ENCODE results near the gene RUVBL2. TPM values are rescaled to one million over a fixed set of nuclear protein-coding genes. Genes with fewer than 3 reads are reported as not detected.

Gene RUVBL2
- total RNA-seq, 1 experiment from 2014 or later = 165 TPM

Small RNA genes within 50 kb of the gene (small RNA-seq; reads per million reads assigned to genes)
- gene MIR6798 = 0 to 0.06 reads per million in 2 experiments

Other genes starting within 250 kb of the RUVBL2 start
- gene IZUMO1, start 247.0 kb upstream of the RUVBL2 start, total RNA-seq (2014; rRNA removed; shearing (Covaris generic)) = 0.15 and 0.52 TPM in 2 replicates
- 1.6 and 2.3 TPM in 2 replicates for gene FUT1, start 241.2 kb upstream of the RUVBL2 start, total RNA-seq (2014; rRNA removed; shearing (Covaris generic))
- not detected in 2 replicates for gene FGF21, start 238.4 kb upstream of the RUVBL2 start, total RNA-seq (2014; rRNA removed; shearing (Covaris generic))
- 27.6 and 31.2 TPM in 2 replicates for gene BCAT2, start 182.9 kb upstream of the RUVBL2 start, total RNA-seq (2014; rRNA removed; shearing (Covaris generic))
- 1.6 and 2.0 TPM in 2 replicates for gene HSD17B14, start 157.4 kb upstream of the RUVBL2 start, total RNA-seq (2014; rRNA removed; shearing (Covaris generic))
- gene PLEKHA4, start 125.3 kb upstream of the RUVBL2 start, total RNA-seq (2014; rRNA removed; shearing (Covaris generic)) = 0.58 and 1.2 TPM in 2 replicates
- 83.3 and 85.6 TPM in 2 replicates for gene PPP1R15A, start 121.5 kb upstream of the RUVBL2 start, total RNA-seq (2014; rRNA removed; shearing (Covaris generic))
- gene TULP2, start 95.1 kb upstream of the RUVBL2 start, total RNA-seq (2014; rRNA removed; shearing (Covaris generic)) = not detected in 2 replicates
- gene NUCB1, start 93.6 kb upstream of the RUVBL2 start, total RNA-seq (2014; rRNA removed; shearing (Covaris generic)) = 87.9 and 97.4 TPM in 2 replicates
- gene DHDH, start 60.2 kb upstream of the RUVBL2 start, total RNA-seq (2014; rRNA removed; shearing (Covaris generic)) = 0.55 TPM in 1 of 2 replicates, not detected in the other
- gene BAX, start 39.0 kb upstream of the RUVBL2 start, total RNA-seq (2014; rRNA removed; shearing (Covaris generic)) = 93.6 and 95.9 TPM in 2 replicates
- 10,502 and 11,625 TPM in 2 replicates for gene FTL, start 28.6 kb upstream of the RUVBL2 start, total RNA-seq (2014; rRNA removed; shearing (Covaris generic))
- gene GYS1, start 578 bp upstream of the RUVBL2 start, total RNA-seq (2014; rRNA removed; shearing (Covaris generic)) = 17.5 and 19.8 TPM in 2 replicates
- not detected in 2 replicates for gene LHB, start 23.2 kb downstream of the RUVBL2 start, total RNA-seq (2014; rRNA removed; shearing (Covaris generic))
- not detected in 2 replicates for gene CGB3, start 30.4 kb downstream of the RUVBL2 start, total RNA-seq (2014; rRNA removed; shearing (Covaris generic))
- gene CGB2, start 38.0 kb downstream of the RUVBL2 start, total RNA-seq (2014; rRNA removed; shearing (Covaris generic)) = not detected in 2 replicates
- not detected in 2 replicates for gene CGB1, start 43.0 kb downstream of the RUVBL2 start, total RNA-seq (2014; rRNA removed; shearing (Covaris generic))
- gene CGB5, start 50.0 kb downstream of the RUVBL2 start, total RNA-seq (2014; rRNA removed; shearing (Covaris generic)) = not detected in 2 replicates
- not detected in 2 replicates for gene CGB8, start 55.2 kb downstream of the RUVBL2 start, total RNA-seq (2014; rRNA removed; shearing (Covaris generic))
- gene CGB7, start 63.9 kb downstream of the RUVBL2 start, total RNA-seq (2014; rRNA removed; shearing (Covaris generic)) = not detected in 2 replicates
- gene NTF4, start 70.9 kb downstream of the RUVBL2 start, total RNA-seq (2014; rRNA removed; shearing (Covaris generic)) = not detected in 2 replicates
- not detected in 2 replicates for gene KCNA7, start 78.8 kb downstream of the RUVBL2 start, total RNA-seq (2014; rRNA removed; shearing (Covaris generic))
- 113 and 137 TPM in 2 replicates for gene SNRNP70, start 91.6 kb downstream of the RUVBL2 start, total RNA-seq (2014; rRNA removed; shearing (Covaris generic))
- 1.8 and 3.2 TPM in 2 replicates for gene LIN7B, start 120.5 kb downstream of the RUVBL2 start, total RNA-seq (2014; rRNA removed; shearing (Covaris generic))
- 0.59 and 2.3 TPM in 2 replicates for gene C19orf73, start 125.3 kb downstream of the RUVBL2 start, total RNA-seq (2014; rRNA removed; shearing (Covaris generic))
- gene PPFIA3, start 125.7 kb downstream of the RUVBL2 start, total RNA-seq (2014; rRNA removed; shearing (Covaris generic)) = 4.5 and 6.2 TPM in 2 replicates
- not detected in 2 replicates for gene HRC, start 161.5 kb downstream of the RUVBL2 start, total RNA-seq (2014; rRNA removed; shearing (Covaris generic))
- gene TRPM4, start 163.9 kb downstream of the RUVBL2 start, total RNA-seq (2014; rRNA removed; shearing (Covaris generic)) = 2.8 and 3.9 TPM in 2 replicates